Prostate gland (tissue), 2 donors: Measurements from ENCODE around the gene KDM6A. TPM values are rescaled to one million over a fixed set of nuclear protein-coding genes. Genes with fewer than 3 reads are reported as not detected.

Experiments
- DNase-seq: peaks from one replicate; pipeline ENCODE4 v3.0.0-alpha.2; 2019; ENCODE audit warnings: low spot score
- H3K27ac ChIP-seq, 2 donors: fragments of 200-600 bp; sonication (generic); 2 replicates each; pipeline ENCODE4 v1.5.1; 2017 to 2019
- H3K27me3 ChIP-seq: fragments of 200-600 bp; sonication (generic); replicated peaks from 2 replicates; pipeline ENCODE4 v1.5.1; 2019; ENCODE audit not compliant: insufficient read depth
- H3K36me3 ChIP-seq, 2 donors: fragments of 200-600 bp; sonication (generic); 1 replicate in 1 of 2; 2 replicates in 1 of 2; pipeline versions ENCODE4 v1.5.1 to v1.8.1; 2017 to 2019
- H3K4me1 ChIP-seq: fragments of 200-600 bp; sonication (generic); replicated peaks from 2 replicates; pipeline ENCODE4 v1.5.1; 2019
- H3K4me3 ChIP-seq, 2 donors: fragments of 200-600 bp; sonication (generic); 2 replicates each; pipeline ENCODE4 v1.5.1; 2017 to 2019
- H3K9me3 ChIP-seq: fragments of 200-600 bp; sonication (generic); 2 replicates; pipeline ENCODE4 v1.5.1; 2017
- CTCF ChIP-seq, 4 experiments: fragments of 200-600 bp in 2 of 4; fragments of 450-650 bp in 2 of 4; sonication (generic) in 2 of 4; IDR thresholded peaks; 1 replicate in 3 of 4; 2 replicates in 1 of 4; pipeline ENCODE4 v1.5.1; 2016 to 2019; ENCODE audit warnings: antibody characterized with exemption in 4 of 4, mild to moderate bottlenecking in 2 of 4, moderate library complexity in 2 of 4
- POLR2A ChIP-seq: fragments of 450-650 bp; IDR thresholded peaks from one replicate; pipeline ENCODE4 v1.6.1; 2016; ENCODE audit warnings: antibody characterized with exemption, mild to moderate bottlenecking
- POLR2AphosphoS5 ChIP-seq: sonication (generic); formaldehyde crosslinking; IDR thresholded peaks from one replicate; pipeline ENCODE4 v1.6.1; 2017; ENCODE audit warnings: antibody characterized with exemption
- WGBS: methylation state at CpG from one replicate; pipeline ENCODE4 v1.1.5; 2018; 5-methylcytosine and 5-hydroxymethylcytosine counted together
- intact Hi-C: fragments of 100-400 bp; cut with DNase I; formaldehyde crosslinking; loops from one replicate; pipeline ENCODE4 v1.14.2; 2022
- total RNA-seq, 2 donors: library from RNA; depleted of rRNA; stranded (reverse); fragments of >200 nt; gene quantifications; one replicate each; pipeline ENCODE4 v1.1.0, GENCODE V29; 2016

Gene KDM6A
- total RNA-seq, 2 donors from 2014 or later: 30.1 to 45.1 TPM

GRCh38 chrX:45140812-45141211 is 267.8 kb downstream of the KDM6A start:
- H3K9me3 ChIP-seq: no peaks in the 10 kb centered on the region
- no peaks in the 10 kb centered on the region for H3K4me1 ChIP-seq
- no peaks in the 10 kb centered on the region for H3K36me3 ChIP-seq
- H3K27me3 ChIP-seq: no peaks in the 10 kb centered on the region
- WGBS: 95% methylated on average over 4 of the region's 4 CpGs
- intact Hi-C loops: no loop called here
- TF ChIP-seq POLR2A: no peak
- no peak for TF ChIP-seq CTCF (IDR thresholded peaks at IDR 0.05)
- no peak for TF ChIP-seq POLR2AphosphoS5
- no peak overlapping the region for H3K27ac ChIP-seq
- H3K4me3 ChIP-seq: no peak overlapping the region
- DNase-seq: no peak

GRCh38 chrX:45142185-45142584 is 269.2 kb downstream of the KDM6A start:
- H3K36me3 ChIP-seq: no peaks in the 10 kb centered on the region
- no peaks in the 10 kb centered on the region for H3K9me3 ChIP-seq
- H3K27ac ChIP-seq: no peak overlapping the region
- no peaks in the 10 kb centered on the region for H3K27me3 ChIP-seq
- H3K4me3 ChIP-seq: no peak overlapping the region
- no peak for DNase-seq
- no peaks in the 10 kb centered on the region for H3K4me1 ChIP-seq
- intact Hi-C loops: no loop called here
- TF ChIP-seq CTCF (IDR thresholded peaks at IDR 0.05) (no peak), POLR2A (no peak), POLR2AphosphoS5 (no peak)

GRCh38 chrX:45143455-45143854 is 270.5 kb downstream of the KDM6A start:
- no peak for TF ChIP-seq POLR2AphosphoS5
- TF ChIP-seq CTCF (IDR thresholded peaks at IDR 0.05): no peak
- TF ChIP-seq POLR2A: no peak
- 43% methylated on average over 3 of the region's 3 CpGs for WGBS

GRCh38 chrX:45145492-45146215 is 272.7 kb downstream of the KDM6A start:
- Histone ChIP-seq H3K36me3 (no peaks in the 10 kb centered on the region), H3K4me1 (no peaks in the 10 kb centered on the region), H3K27me3 (no peaks in the 10 kb centered on the region), H3K4me3 (no peak overlapping the region), H3K27ac (no peak overlapping the region), H3K9me3 (no peaks in the 10 kb centered on the region)
- 84% methylated on average over 11 of the region's 11 CpGs for WGBS
- no peak for TF ChIP-seq CTCF (IDR thresholded peaks at IDR 0.05)
- no peak for TF ChIP-seq POLR2AphosphoS5
- TF ChIP-seq POLR2A: no peak
- no peak for DNase-seq
- intact Hi-C loops: no loop called here

More at GRCh38 chrX:45143455-45143854, 270.5 kb downstream of the KDM6A start:
- no peaks in the 10 kb centered on the region for H3K4me1 ChIP-seq
- H3K36me3 ChIP-seq: no peaks in the 10 kb centered on the region
- no peak overlapping the region for H3K4me3 ChIP-seq
- intact Hi-C loops: no loop called here
- H3K9me3 ChIP-seq: no peaks in the 10 kb centered on the region
- H3K27ac ChIP-seq: no peak overlapping the region
- no peak for DNase-seq
- H3K27me3 ChIP-seq: no peaks in the 10 kb centered on the region

GRCh38 chrX:45150821-45151220 is 277.8 kb downstream of the KDM6A start:
- H3K4me1 ChIP-seq: no peaks in the 10 kb centered on the region
- no peak overlapping the region for H3K27ac ChIP-seq
- no peak overlapping the region for H3K4me3 ChIP-seq
- no peak for DNase-seq
- H3K9me3 ChIP-seq: no peaks in the 10 kb centered on the region
- TF ChIP-seq POLR2AphosphoS5 (no peak), CTCF (IDR thresholded peaks at IDR 0.05) (no peak), POLR2A (no peak)
- intact Hi-C loops: no loop called here
- 100% methylated on average over 6 of the region's 9 CpGs for WGBS
- H3K36me3 ChIP-seq: no peaks in the 10 kb centered on the region
- no peaks in the 10 kb centered on the region for H3K27me3 ChIP-seq
